SK-N-SH (cell line): ENCODE results near the gene AUTS2. TPM values are rescaled to one million over a fixed set of nuclear protein-coding genes. Genes with fewer than 3 reads are reported as not detected.
"Not testable (repeated sequence)": the region's sequence is repeated elsewhere in the genome, so short reads cannot be mapped to it uniquely, and the experiment has no call there.

Experiments used
- CTCF ChIA-PET: fragments of 300-600, 350-600 bp; formaldehyde crosslinking; extraction: SDS; loops from one replicate; lab custom pipeline; 2021; lab: Yijun Ruan, JAX
- POLR2A ChIA-PET: fragments of 350-600 bp; sonication (Branson Sonifier 250); formaldehyde crosslinking; extraction: SDS; loops from one replicate; lab custom pipeline; 2020; ENCODE audit warnings: antibody characterized with exemption, inconsistent platforms; lab: Yijun Ruan, JAX
- DNase-seq: peaks from one replicate; pipeline ENCODE4 v3.0.0; 2012
- H2AFZ ChIP-seq: fragments of 200-600 bp; sonication (generic); 2 replicates; pipeline ENCODE4 v1.8.1; 2016; ENCODE audit warnings: antibody characterized with exemption, mild to moderate bottlenecking, low read depth
- H3F3A ChIP-seq: fragments of 200-600 bp; sonication (generic); replicated peaks from 2 replicates; pipeline ENCODE3; 2016; ENCODE audit warnings: antibody characterized with exemption, mild to moderate bottlenecking; ENCODE audit not compliant: insufficient read depth
- H3K27ac ChIP-seq, 2 experiments: fragments of 200-500 bp in 1 of 2; fragments of 200-600 bp in 1 of 2; sonication (Bioruptor generic) in 1 of 2; sonication (generic), shearing (Covaris generic) in 1 of 2; 2 replicates each; pipeline versions ENCODE4 v1.5.1 to v1.6.1; 2014 to 2016; ENCODE audit warnings: low read depth in 2 of 2, inconsistent platforms in 1 of 2, low read length in 1 of 2, mild to moderate bottlenecking in 1 of 2, mixed read lengths in 1 of 2
- H3K27me3 ChIP-seq: fragments of 200-600 bp; sonication (generic), shearing (Covaris generic); 2 replicates; pipeline ENCODE4 v1.6.1; 2016; ENCODE audit warnings: mixed run types; ENCODE audit not compliant: insufficient read depth
- H3K36me3 ChIP-seq, 2 experiments: fragments of 200-500 bp in 1 of 2; fragments of 200-600 bp in 1 of 2; sonication (Bioruptor generic) in 1 of 2; sonication (generic) in 1 of 2; replicated peaks in 1 of 2; 2 replicates each; pipeline versions ENCODE3 to v1.5.1; 2014 to 2016; ENCODE audit warnings: low read length in 1 of 2, mild to moderate bottlenecking in 1 of 2; ENCODE audit not compliant: insufficient read depth in 2 of 2, control insufficient read depth in 1 of 2
- H3K4me1 ChIP-seq, 2 experiments: fragments of 200-500 bp in 1 of 2; fragments of 200-600 bp in 1 of 2; sonication (Bioruptor generic) in 1 of 2; sonication (generic), shearing (Covaris generic) in 1 of 2; 2 replicates each; pipeline versions ENCODE4 v1.5.1 to v1.6.1; 2014 to 2016; ENCODE audit warnings: low read depth in 1 of 2, low read length in 1 of 2, mixed run types in 1 of 2; ENCODE audit not compliant: insufficient read depth in 2 of 2, control insufficient read depth in 1 of 2
- H3K4me2 ChIP-seq: fragments of 200-600 bp; sonication (generic), shearing (Covaris generic); 2 replicates; pipeline ENCODE4 v1.6.1; 2017; ENCODE audit warnings: mixed run types
- H3K4me3 ChIP-seq, 2 experiments: fragments of 200-500 bp in 1 of 2; fragments of 200-600 bp in 1 of 2; sonication (Bioruptor generic) in 1 of 2; sonication (generic), shearing (Covaris generic) in 1 of 2; 2 replicates each; pipeline versions ENCODE4 v1.5.1 to v1.8.1; 2014 to 2016; ENCODE audit warnings: low read depth in 2 of 2, inconsistent platforms in 1 of 2, low read length in 1 of 2, mild to moderate bottlenecking in 1 of 2, mixed read lengths in 1 of 2, moderate library complexity in 1 of 2
- H3K79me2 ChIP-seq: fragments of 200-600 bp; sonication (generic); 2 replicates; pipeline ENCODE4 v1.8.1; 2017; ENCODE audit warnings: mild to moderate bottlenecking; ENCODE audit not compliant: insufficient read depth
- H3K9ac ChIP-seq: fragments of 200-600 bp; sonication (generic); 2 replicates; pipeline ENCODE4 v1.6.1; 2017; ENCODE audit warnings: mixed run types
- H3K9me2 ChIP-seq: fragments of 200-600 bp; sonication (generic); 2 replicates; pipeline ENCODE4 v1.6.1; 2017; ENCODE audit warnings: mixed run types
- H3K9me3 ChIP-seq: fragments of 200-600 bp; sonication (generic); 2 replicates; pipeline ENCODE4 v1.6.1; 2017; ENCODE audit warnings: mixed run types, mild to moderate bottlenecking, moderate library complexity
- H4K20me1 ChIP-seq: fragments of 200-600 bp; sonication (generic); 2 replicates; pipeline ENCODE4 v1.6.1; 2017; ENCODE audit warnings: mild to moderate bottlenecking, mixed run types; ENCODE audit not compliant: insufficient read depth
- EZH2phosphoT487 ChIP-seq: fragments of 200-600 bp; sonication (generic); IDR thresholded peaks from 2 replicates; pipeline ENCODE4 v1.6.1; 2017; ENCODE audit warnings: low read depth, mixed run types, mild to moderate bottlenecking, antibody characterized with exemption, moderate library complexity, borderline replicate concordance
- GATA2 ChIP-seq: sonication (generic); formaldehyde crosslinking; IDR thresholded peaks from 2 replicates; pipeline ENCODE4 v1.5.0; 2020; ENCODE audit warnings: mild to moderate bottlenecking, missing genetic modification reagents
- RXRA ChIP-seq: IDR thresholded peaks from 2 replicates; pipeline ENCODE4 v1.4.0; 2012; ENCODE audit warnings: low read depth, mild to moderate bottlenecking, borderline replicate concordance
- SMC3 ChIP-seq: IDR thresholded peaks from 2 replicates; pipeline ENCODE4 v1.6.1; 2012; ENCODE audit warnings: low read depth, low read length, improper control_type of control experiment
- WGBS: methylation state at CpG from one replicate; pipeline ENCODE4 v1.1.6; 2017; ENCODE audit warnings: low lambda C conversion rate; 5-methylcytosine and 5-hydroxymethylcytosine counted together
- polyA plus RNA-seq, 3 experiments: library from polyadenylated mRNA; depleted of rRNA; stranded (reverse); fragments of >200 nt; gene quantifications; 2 replicates each; pipeline ENCODE4 v1.2.3, GENCODE V29; 2012
- TF ChIP-seq, protein P1 (sequence below): fragments of 150-350 bp; IDR thresholded peaks from 2 replicates; pipeline ENCODE4 v1.6.1; 2016; ENCODE audit warnings: mild to moderate bottlenecking, low read depth, low read length
- TF ChIP-seq, protein P2 (sequence below): IDR thresholded peaks from 2 replicates; pipeline ENCODE4; 2012

Gene AUTS2
- polyA plus RNA-seq, 1 of the 3 experiments (the other 2 are of a cell fraction), result 15.6 TPM

DNA sequence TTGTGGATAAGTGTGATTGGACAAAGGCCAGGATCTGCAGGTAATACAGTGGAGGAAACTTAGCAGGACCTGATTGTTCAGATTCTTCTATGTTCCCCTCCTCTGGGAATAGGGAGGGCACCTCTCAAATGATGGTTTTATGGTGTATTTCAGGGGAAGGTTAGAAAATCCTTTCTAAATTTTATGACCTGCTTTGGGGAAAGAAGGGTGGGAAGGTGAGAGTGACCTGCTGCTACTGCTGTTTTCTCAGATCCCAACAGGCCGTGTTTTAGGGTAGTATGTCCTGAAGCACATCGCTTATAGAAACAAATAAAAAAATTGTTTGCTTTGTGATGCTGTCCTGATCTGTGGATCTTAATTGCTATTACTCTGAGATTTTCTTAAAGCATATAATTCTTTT lies 1129.6 kb downstream of the AUTS2 start (continued):
- TF ChIP-seq, protein P1, sequence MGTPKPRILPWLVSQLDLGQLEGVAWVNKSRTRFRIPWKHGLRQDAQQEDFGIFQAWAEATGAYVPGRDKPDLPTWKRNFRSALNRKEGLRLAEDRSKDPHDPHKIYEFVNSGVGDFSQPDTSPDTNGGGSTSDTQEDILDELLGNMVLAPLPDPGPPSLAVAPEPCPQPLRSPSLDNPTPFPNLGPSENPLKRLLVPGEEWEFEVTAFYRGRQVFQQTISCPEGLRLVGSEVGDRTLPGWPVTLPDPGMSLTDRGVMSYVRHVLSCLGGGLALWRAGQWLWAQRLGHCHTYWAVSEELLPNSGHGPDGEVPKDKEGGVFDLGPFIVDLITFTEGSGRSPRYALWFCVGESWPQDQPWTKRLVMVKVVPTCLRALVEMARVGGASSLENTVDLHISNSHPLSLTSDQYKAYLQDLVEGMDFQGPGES, result no peak
- TF ChIP-seq RXRA (no peak), EZH2phosphoT487 (no peak)
- TF ChIP-seq, all 33 proteins: peak for 0

DNA sequence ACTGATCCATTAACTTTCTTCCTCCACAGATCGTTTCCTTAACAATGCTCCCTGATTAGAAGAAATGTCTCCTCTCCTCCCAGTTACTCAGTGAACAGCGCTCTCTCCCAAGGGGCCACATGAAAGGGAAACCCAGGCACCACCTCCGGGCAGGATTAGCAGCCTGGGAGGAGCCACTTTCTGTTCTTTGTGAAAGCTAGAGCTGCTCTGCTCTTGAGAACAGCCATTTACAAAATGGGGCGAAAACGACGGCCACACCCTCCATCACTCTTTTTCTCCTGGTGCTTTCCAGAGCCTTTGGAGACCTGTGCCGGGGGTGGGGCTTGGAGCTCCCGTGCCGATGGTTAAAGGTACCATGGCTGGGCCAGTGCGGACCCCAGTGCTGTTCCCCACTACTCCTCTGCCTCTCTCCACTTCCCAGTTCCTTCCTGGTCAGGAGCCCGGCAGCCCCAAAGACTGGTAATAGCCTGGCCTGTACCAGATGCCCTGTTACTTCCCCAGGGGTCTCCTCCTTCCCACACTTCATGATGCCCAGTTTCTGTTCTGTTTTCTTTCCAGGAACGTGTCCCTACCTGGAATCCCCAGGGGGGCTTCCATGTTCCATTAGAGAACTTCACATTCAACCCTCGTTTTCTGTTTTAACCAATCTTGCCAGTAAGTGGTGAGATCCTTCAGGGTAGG lies 1130.7 kb downstream of the AUTS2 start:
- peaks cover 3 to 5% of the 10 kb centered on the region in 2 experiments for H3K36me3 ChIP-seq
- H3K9me3 ChIP-seq, result no peaks in the 10 kb centered on the region
- H3K9ac ChIP-seq, result no peak overlapping the region
- H3K27ac ChIP-seq, result no peak overlapping the region
- no peak for DNase-seq
- ChIA-PET POLR2A (no interaction called here), CTCF (no interaction called here)
- H2AFZ ChIP-seq, result no peak overlapping the region
- TF ChIP-seq SMC3, result no peak
- TF ChIP-seq GATA2, result no peak
- TF ChIP-seq, protein P2, sequence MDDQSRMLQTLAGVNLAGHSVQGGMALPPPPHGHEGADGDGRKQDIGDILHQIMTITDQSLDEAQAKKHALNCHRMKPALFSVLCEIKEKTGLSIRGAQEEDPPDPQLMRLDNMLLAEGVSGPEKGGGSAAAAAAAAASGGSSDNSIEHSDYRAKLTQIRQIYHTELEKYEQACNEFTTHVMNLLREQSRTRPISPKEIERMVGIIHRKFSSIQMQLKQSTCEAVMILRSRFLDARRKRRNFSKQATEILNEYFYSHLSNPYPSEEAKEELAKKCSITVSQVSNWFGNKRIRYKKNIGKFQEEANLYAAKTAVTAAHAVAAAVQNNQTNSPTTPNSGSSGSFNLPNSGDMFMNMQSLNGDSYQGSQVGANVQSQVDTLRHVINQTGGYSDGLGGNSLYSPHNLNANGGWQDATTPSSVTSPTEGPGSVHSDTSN, result no peak
- 91% methylated on average over 13 of the region's 13 CpGs for WGBS
- no peaks in the 10 kb centered on the region for H3K27me3 ChIP-seq
- H3K4me1 ChIP-seq, result peaks cover 2 to 5% of the 10 kb centered on the region in 2 experiments; a peak in 3 of 4 replicates
- H4K20me1 ChIP-seq, result peaks cover 82% of the 10 kb centered on the region
- H3K4me3 ChIP-seq, result no peak overlapping the region
- peaks cover 100% of the 10 kb centered on the region for H3K79me2 ChIP-seq
- H3K4me2 ChIP-seq, result no peak overlapping the region
- H3F3A ChIP-seq, result peaks cover 10% of the 10 kb centered on the region
- H3K9me2 ChIP-seq, result no peaks in the 10 kb centered on the region

DNA sequence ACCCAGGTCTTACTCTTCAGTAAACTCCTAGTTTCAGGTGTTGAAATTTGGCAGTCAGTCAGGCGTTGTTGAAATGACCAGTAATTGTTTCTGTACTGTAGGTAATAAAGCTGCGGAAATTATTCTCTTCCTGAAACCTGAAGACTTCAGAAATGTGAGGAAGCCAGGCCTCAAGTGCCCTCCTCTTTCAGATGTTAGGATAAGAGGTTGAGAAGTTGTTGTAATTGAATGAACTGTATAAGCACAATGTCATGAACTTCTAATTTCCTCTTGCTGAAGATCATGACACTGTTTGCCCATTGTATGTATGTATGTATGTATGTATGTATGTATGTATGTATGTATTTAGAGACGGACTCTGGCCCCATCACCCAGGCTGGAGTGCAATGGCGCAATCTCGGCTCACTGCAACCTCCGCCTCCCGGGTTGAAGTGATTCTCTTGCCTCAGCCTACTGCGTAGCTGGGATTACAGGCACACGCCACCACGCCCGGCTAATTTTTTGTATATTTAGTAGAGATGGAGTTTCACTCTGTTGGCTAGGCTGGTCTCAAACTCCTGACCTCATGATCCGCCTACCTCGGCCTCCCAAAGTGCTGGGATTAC lies 1131.4 kb downstream of the AUTS2 start:
- H3K27me3 ChIP-seq, H3K4me2 ChIP-seq, H3K27ac ChIP-seq, H2AFZ ChIP-seq, H3K9me3 ChIP-seq, H3K36me3 ChIP-seq, CTCF ChIA-PET, H3K9me2 ChIP-seq, POLR2A ChIA-PET, H3K4me3 ChIP-seq, H3K9ac ChIP-seq, DNase-seq: not testable (repeated sequence)
- Histone ChIP-seq H3K79me2 (peaks cover 100% of the 10 kb centered on the region), H3F3A (peaks cover 16% of the 10 kb centered on the region), H3K4me1 (peaks cover 4 to 12% of the 10 kb centered on the region in 2 experiments), H4K20me1 (peaks cover 84% of the 10 kb centered on the region)
- 95% methylated on average over 13 of the region's 13 CpGs for WGBS
